Cardiac septum (tissue), 1 donor: ENCODE results near the gene APOBEC3C. TPM values are rescaled to one million over a fixed set of nuclear protein-coding genes. Genes with fewer than 3 reads are reported as not detected.
"Not testable (repeated sequence)": the region's sequence is repeated elsewhere in the genome, so short reads cannot be mapped to it uniquely, and the experiment has no call there.

Source experiments
- DNase-seq: peaks from one replicate; pipeline ENCODE4 v3.0.0-alpha.2; 2020; ENCODE audit warnings: low spot score
- intact Hi-C: fragments of 100-400 bp; cut with DNase I; formaldehyde crosslinking; loops from one replicate; pipeline ENCODE4 v1.14.0; 2022
- long read RNA-seq: library from polyadenylated mRNA; unstranded; transcript quantifications from one replicate; pipeline ENCODE4 v2.0.0, GENCODE V29; 2021
- total RNA-seq: library from RNA; stranded (reverse); fragmentation: NEBNext Ultra II Directional; extraction: Animal tissue kit (Norgen Biotek cat#: 25700); gene quantifications from one replicate; pipeline ENCODE4 v1.2.1, GENCODE V29; 2021
- donor health status: DM: no; HTN: no; CAD: no.

Gene APOBEC3C
- 22.1 TPM for total RNA-seq
- long read RNA-seq, transcript APOBEC3C-201 (4 exons, 2,818 nt): major isoform, 19 of 29 reads
- long read RNA-seq, partial matches to known transcripts: 9 of 29 reads
- long read RNA-seq, other reads (novel, unspliced or antisense): 1 of 29 reads

- intact Hi-C loops: loop anchor here (10.0 kb wide), 1 partner anchor 301 kb away; the partner anchor contains the start of gene RPL3
These were observed at the start of gene APOBEC3C for GRCh38 chr22:39013942-39014722. Gene APOBEC3C (plus strand): TSS chr22:39014257. CDS start chr22:39014363, 106 bp downstream.

GRCh38 chr22:38964306-38964705 is 49.8 kb upstream of the APOBEC3C start:
- DNase-seq: no peak
- intact Hi-C loops: no loop called here

More at GRCh38 chr22:39013942-39014722, at the start of gene APOBEC3C:
- DNase-seq: peak; percentile 90

DNA sequence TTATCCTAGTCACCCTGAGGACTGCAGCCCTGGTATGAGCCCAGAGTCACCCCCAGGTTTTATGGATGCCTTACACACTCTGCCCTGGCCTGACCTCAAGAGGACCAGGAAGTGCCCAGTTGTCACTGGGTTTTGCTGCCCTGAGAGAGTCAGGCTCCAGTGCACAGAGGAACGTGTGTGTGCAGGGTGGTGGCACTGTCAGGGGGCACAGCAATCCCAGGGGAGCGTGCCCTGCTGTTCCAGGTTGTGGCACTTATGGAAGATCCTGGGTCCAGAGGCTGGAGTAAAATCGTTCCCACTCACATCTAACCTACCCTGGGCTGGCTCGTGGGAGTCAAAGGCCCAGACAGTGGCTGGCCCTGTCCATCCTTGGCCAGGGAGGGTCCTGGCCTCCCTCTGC is 49.1 kb upstream of the APOBEC3C start:
- no peak for DNase-seq
- intact Hi-C loops: no loop called here

DNA sequence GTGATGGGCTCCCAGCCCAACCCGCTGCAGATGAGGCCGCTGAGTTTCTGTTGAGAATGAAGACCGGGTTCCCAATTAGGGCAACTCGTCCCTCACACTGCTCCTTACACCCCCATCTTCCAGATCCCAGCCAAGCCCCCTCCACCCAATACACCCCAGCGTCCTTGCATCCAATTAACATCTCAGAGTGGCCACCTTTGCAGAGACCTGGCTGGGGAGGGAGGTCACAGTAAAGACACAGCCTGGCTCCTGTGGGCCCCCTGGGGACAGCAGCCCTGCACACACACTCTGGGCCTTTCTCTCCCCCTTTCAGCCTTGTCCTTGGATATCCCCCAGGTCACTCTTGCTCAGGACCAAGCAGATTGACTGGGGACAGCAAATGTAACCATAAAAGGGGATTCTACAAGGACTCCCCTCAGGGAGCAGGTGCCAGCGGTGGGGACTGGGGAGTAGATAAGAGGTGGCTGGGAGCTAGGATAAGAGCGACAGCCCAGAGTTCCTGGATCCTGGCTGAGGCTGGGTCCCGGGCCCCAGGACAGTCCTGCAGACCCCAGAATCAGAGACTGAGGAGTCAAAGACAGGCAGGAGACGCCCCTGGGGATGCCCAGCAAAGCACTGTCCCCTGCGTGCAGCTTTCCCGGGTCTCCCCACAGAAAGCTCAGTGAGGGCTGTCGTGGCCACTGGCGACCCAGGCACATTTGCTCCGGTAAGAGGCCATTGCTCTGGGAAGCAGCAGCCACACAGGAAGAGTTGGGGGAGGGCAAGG is 48.3 kb upstream of the APOBEC3C start:
- intact Hi-C loops: no loop called here
- DNase-seq: no peak

GRCh38 chr22:38966380-38966702 is 47.7 kb upstream of the APOBEC3C start:
- DNase-seq: no peak
- intact Hi-C loops: no loop called here

- no peak for DNase-seq
- intact Hi-C loops: no loop called here
These were observed 47.1 kb upstream of the APOBEC3C start for GRCh38 chr22:38966942-38967341.

- peak; percentile 82 for DNase-seq
- intact Hi-C loops: no loop called here
These were observed 46.3 kb upstream of the APOBEC3C start for GRCh38 chr22:38967451-38968450.

GRCh38 chr22:38968801-38969200 is 45.3 kb upstream of the APOBEC3C start:
- intact Hi-C loops: no loop called here
- DNase-seq: no peak

- no peak for DNase-seq
- intact Hi-C loops: no loop called here
These were observed 43.5 kb upstream of the APOBEC3C start for GRCh38 chr22:38970551-38970950.

- intact Hi-C loops: no loop called here
- DNase-seq: no peak
These were observed 42.9 kb upstream of the APOBEC3C start for GRCh38 chr22:38971202-38971601.

- intact Hi-C loops: no loop called here
- DNase-seq: no peak
These were observed 42.3 kb upstream of the APOBEC3C start for GRCh38 chr22:38971791-38972190.

- intact Hi-C loops: no loop called here
- DNase-seq: no peak
These were observed 41.5 kb upstream of the APOBEC3C start for GRCh38 chr22:38972558-38972957.

- intact Hi-C loops: no loop called here
- no peak for DNase-seq
These were observed 40.5 kb upstream of the APOBEC3C start for GRCh38 chr22:38973289-38974169.

GRCh38 chr22:38974170-38974825 is 39.8 kb upstream of the APOBEC3C start:
- intact Hi-C loops: no loop called here
- DNase-seq: no peak

GRCh38 chr22:38974826-38975175 is 39.3 kb upstream of the APOBEC3C start:
- no peak for DNase-seq
- intact Hi-C loops: no loop called here

DNA sequence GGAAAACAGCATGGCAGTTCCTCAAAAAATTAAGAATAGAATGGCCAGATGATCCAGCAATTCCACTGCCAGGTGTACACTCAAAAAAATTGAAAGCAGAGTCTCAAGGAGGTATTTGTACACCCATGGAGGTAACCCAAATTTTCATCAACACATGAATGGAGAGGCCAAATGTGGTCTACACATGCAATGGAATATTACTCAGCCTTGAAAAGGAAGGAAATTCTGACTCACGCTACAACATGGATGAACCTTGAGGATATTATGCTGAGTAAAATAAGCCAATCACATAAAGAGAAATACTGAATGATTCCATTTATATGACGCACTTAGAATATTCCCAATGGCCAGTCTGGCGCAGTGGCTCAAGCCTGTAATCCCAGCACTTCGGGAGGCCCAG is 36.8 kb upstream of the APOBEC3C start:
- intact Hi-C loops, DNase-seq: not testable (repeated sequence)

- intact Hi-C loops, DNase-seq: not testable (repeated sequence)
These were observed 33.5 kb upstream of the APOBEC3C start for GRCh38 chr22:38980587-38980986.
